Stimulated activated CD4-positive, alpha-beta T cell treated with anti-CD3 and anti-CD28 coated beads, TNF-alpha, amount 100 ng/mL, for 1 hour (primary cell): ENCODE data around the gene ERBB3.
"Not testable (repeated sequence)": the region's sequence is repeated elsewhere in the genome, so short reads cannot be mapped to it uniquely, and the experiment has no call there.

Experiments used
- DNase-seq, 3 donors: peaks; one replicate each; pipeline ENCODE4 v3.0.0-alpha.2; 2020; ENCODE audit warnings: low read depth in 3 of 3, low spot score in 1 of 3

The ERBB3 gene

GRCh38 chr12:56110571-56110970 is 30.6 kb downstream of the ERBB3 start:
- DNase-seq = no peak

DNA sequence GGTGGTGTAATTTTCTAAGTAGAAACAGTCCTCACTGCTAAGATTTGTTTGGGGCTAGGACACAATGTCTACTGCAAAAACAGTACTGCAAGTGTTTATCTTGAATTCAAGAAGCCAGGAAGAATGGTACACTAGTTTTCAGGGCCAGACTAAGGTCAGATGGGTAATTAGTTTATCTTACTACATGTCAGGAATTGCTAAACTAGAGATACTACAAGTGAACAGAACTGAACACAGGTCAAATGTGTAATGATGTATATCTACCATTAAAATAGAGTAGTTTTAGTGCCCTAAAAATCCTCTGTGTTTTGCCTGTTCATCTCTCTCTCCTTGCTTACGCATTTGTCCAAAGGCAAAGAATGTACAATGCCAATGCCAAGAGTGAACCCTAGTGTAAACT is 34.1 kb downstream of the ERBB3 start:
- no peak for DNase-seq

DNA sequence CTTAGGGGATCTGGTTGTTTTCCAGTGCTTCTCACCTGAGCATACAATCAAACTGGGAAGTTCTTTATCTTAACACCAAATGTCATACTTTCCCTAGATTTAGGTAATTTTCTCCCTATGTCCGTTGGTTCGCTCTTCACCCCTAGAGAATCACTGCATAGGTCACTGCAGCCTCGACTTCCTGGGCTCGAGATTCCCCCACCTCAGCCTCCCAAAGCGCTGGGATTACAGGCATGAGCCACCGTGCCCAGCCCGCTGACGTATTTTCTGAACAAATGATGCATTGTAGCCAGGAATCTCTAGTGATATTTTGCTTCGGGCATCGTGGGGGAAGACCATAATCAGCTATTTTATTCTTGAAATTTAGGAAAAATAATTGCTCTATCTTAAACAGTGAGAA is 35.4 kb downstream of the ERBB3 start:
- DNase-seq = no peak

GRCh38 chr12:56116267-56117081 is 36.5 kb downstream of the ERBB3 start, which contains the start of gene RPL41:
Gene RPL41, plus strand, starts transcription at chr12:56116633.
- DNase-seq = peak; percentile 85 to 92 (median 89)

- not testable (repeated sequence) for DNase-seq
These were observed 37.2 kb downstream of the ERBB3 start for GRCh38 chr12:56117082-56117706.

GRCh38 chr12:56117778-56118687 is 38.1 kb downstream of the ERBB3 start, which contains the start of gene ZC3H10:
Gene ZC3H10, plus strand, starts transcription at chr12:56118266. Its CDS starts 2,297 bp downstream, at chr12:56120563.
- DNase-seq = peak; percentile 89 to 95 (median 91)

DNA sequence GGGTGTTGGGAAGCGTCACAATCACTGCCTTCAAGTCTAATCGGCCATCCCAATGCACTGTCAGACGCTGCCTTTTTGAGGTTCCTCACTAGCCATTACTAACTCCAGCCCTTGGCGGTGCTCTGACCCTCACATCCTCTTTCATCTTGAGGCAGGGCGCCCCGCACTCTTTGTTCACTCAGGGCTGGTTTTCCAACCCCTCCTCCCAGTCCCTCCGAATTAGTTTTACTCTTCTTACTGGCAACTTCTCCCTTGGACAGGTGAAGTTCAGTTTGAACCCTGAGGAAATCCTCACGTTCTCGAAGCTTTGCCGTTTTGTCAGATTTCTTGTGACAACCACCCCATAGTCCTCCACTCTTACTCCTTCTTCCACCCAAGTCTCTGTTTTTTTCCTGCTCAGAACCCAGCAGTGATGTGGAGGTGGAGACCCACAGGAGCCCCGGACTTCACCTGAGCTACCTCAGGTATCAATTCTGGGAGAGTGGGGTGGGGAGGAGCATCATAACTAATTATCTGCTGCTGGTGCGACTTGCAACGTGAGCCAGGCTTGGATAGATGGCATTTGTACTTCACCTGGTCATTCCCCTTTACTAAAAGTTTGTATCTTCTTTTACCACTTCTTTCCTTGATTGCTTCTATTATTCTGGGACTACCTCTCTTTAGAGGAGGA is 38.9 kb downstream of the ERBB3 start:
- no peak for DNase-seq

DNA sequence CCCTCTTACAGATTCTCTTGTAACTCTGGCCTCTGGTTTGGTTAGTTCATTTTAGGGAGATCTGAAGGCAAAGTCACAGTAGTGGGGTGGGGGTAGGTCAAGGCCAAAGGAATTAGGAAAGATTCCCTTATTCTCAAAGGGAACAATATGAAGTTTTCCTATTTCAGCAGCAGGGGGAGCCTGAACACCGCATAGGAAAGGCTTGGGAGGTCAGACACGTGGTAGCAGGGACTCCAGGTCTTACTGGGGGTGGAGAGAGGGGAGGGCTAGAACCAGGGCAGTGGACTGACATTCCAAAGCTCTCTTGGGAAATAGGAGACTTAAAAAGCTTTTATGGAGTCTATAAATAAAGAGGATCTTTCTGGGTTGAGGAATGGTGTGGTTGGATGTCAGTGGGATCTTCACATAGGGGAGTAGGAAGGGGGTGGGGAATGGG is 39.4 kb downstream of the ERBB3 start:
- DNase-seq = peak in 2 of 3 donors; percentile 23 to 27

DNA sequence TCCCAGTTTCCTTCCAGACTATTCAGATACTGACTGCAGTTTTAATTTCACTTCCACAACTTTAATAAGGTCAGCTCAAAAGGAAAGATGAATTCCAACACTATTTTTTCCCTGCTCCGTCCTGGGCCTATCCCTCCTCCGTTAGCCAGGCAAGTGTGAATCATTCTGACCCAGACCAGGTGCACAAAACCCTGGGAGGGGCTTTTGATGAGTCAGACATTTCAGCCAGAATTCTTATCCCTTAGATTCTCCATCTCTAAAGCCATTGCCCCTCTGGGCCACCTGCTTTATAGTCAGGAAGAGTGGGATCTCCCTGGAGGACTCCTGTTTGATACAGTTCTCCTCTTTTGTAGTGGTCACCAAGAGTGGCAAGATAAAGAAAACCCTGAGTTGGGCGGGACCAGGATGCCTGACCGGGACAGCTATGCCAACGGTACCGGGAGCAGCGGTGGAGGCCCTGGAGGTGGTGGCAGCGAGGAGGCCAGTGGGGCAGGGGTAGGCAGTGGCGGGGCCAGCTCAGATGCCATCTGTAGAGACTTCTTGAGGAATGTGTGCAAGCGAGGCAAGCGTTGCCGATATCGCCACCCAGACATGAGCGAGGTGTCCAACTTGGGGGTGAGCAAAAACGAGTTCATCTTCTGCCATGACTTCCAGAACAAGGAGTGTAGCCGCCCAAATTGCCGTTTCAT is 40.3 kb downstream of the ERBB3 start:
- no peak for DNase-seq

DNA sequence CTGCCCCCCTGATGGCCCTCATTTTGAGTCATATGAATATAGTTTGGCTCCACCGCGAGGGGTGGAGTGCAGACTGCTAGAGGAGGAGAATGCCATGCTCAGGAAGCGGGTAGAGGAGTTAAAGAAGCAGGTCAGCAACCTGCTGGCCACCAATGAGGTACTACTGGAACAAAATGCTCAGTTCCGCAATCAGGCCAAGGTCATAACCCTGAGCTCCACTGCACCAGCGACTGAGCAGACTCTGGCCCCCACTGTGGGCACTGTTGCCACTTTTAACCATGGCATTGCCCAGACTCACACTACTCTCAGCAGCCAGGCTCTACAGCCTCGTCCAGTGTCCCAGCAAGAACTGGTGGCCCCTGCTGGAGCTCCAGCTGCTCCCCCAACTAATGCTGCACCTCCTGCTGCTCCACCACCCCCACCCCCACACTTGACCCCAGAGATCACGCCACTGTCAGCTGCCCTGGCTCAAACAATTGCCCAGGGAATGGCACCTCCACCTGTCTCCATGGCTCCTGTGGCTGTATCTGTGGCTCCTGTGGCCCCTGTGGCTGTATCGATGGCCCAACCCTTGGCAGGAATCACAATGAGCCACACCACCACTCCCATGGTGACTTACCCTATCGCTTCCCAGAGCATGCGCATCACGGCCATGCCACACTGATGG is 41.4 kb downstream of the ERBB3 start:
- DNase-seq = no peak

DNA sequence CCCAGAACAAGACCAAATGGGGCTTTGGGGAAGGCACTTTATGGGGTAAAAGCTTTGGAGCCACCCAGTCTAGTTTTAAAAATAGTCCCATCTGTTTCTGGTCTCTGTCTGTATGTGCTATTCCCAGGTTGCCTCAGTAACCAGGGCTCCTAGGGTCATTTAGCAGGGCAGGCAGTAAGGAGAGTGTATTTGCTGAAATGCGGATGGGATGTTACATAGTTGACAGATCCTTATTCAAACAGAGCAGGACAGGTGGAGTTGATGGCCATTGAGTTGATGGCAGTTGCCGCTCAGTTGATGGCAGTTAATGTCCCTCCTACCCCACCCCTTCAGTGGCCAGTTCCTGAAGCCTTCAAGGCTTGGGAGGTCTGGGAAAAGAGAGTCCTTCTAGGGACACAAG is 42.7 kb downstream of the ERBB3 start:
- no peak for DNase-seq

DNA sequence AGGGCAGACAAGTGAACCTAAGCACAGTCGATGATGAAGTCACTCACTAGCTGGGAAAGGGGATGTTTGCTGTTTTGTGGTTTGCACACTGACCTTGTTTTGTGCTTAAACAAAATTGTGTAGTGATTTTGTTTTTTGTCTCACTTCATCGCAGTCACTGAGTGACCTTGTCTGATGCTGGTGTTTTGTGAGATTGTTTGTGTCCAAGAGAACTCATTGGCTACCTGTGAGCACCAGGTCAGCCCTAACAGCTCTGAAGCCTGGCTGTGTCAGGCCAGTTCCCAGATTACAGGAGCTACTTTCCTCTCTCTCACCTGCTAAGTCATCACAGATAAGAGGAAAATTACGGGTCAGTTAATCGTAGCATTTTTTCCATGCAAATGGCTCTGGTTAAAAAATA is 44.2 kb downstream of the ERBB3 start:
- no peak for DNase-seq

DNA sequence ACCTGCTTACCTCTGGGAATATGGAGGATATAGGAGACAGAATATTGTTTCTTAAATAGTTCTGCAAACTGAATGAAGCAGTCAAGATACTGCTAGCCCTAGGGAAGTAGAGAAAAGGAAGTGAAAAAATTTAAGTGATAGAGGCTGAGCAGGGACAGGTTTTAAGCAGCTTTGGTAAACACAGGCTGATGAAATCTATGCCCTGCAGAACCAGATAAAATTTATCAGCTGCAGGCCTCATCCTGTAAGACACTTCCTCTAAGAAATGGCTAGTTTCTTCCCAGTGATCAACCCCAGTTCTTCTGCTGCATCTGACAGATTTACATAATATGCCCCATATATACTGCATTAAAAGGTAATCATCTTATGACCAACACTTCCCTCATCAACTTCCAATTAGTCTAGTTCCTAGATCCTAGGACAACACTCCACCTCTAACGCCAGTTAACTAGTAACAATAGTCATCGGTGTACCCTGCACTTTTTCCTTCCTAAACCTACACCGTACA is 46.8 kb downstream of the ERBB3 start:
- DNase-seq = no peak

DNA sequence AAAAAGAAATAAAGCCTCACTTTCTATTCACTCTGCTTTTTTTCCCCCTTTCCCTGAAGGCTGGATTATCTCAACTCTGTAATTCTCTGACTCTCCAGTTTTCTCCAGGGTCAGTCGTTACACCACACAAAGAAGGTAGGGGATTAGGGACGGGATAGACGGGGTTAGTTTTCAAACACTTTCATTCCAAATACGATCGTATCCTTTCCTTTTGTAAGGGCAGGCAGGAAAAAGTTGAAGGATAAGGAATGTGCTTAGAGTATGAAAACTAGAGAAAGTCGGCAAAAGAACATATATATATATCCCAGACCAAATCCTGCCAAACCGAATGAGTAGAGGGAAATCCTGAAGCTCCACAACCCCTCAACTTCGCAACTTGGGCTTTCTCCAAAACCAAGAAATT is 47.5 kb downstream of the ERBB3 start:
- no peak for DNase-seq

DNA sequence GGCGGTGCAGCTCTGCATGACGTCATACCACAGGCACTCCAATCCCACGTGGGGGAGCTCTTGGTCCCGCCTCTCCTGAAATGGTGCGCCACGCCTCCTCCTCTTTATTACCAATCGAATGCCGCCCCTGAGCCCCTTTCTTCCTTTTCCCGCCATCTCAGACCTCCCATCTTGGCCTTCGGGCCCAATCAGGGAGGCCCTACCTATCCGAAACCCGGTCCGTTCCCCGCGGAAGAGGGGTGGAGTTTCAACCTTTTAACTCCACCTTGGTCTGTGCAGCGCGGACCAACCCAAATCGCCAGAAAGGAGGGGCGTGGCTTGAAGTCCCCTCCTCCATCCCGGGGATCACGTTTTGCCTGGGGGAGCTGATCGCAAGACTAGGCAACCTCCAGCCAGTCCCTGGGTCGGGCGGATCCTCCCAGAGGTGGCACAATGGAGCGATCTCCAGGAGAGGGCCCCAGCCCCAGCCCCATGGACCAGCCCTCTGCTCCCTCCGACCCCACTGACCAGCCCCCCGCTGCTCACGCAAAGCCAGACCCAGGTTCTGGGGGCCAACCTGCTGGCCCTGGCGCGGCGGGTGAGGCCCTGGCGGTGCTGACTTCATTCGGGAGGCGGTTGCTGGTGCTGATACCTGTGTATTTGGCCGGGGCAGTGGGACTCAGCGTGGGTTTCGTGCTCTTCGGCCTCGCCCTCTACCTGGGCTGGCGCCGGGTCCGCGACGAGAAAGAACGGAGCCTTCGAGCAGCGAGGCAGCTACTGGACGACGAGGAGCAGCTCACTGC is 48.1 kb downstream of the ERBB3 start, which contains the start of gene ESYT1:
TSS of gene ESYT1 (plus strand) at position 380 of the 782 bp plus-strand sequence. CDS start at position 433, 53 bp downstream.
- DNase-seq = peak; percentile 81 to 97 (median 93)

DNA sequence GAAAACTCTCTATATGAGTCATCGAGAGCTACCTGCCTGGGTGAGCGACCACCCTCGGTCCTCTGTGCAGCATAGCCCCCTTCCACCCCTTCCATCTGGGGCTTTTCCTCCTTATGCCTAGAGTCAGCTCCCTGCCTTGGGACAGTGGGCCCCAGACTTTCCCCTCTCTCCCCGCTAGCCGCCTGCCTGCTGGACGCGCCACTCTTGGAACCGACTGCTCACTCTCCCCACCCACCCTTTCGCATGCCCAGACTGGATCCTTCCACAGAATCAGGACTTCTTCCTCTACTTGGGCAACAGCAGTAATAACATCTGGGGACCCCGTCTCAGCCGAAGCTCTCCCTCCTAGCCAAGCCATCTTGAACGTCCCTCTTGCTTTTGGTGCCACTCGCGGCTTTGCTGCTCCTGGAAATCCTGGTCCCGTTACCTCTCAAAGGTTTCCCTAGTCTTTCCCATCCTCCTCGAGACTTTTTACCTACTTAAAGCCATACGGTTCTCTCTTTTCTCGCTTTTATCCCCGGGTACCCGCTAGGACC is 48.8 kb downstream of the ERBB3 start:
- DNase-seq = no peak

GRCh38 chr12:56129206-56129941 is 49.4 kb downstream of the ERBB3 start:
- peak; percentile 31 to 56 (median 34) for DNase-seq
